WTC11 (cell line): ENCODE data around the gene ANTKMT. TPM values are rescaled to one million over a fixed set of nuclear protein-coding genes. Genes with fewer than 3 reads are reported as not detected.

Experiments used
- ATAC-seq: fragments of 200-7000 bp; cut with Tn5 transposase; 2 replicates; pipeline ENCODE4 v1.10.0; 2021; ENCODE audit warnings: mild to moderate bottlenecking, moderate library complexity
- CTCF ChIA-PET: fragments of 300-600 bp; sonication (Branson Sonifier 250); formaldehyde crosslinking; loops from one replicate; lab custom pipeline; 2021; ENCODE audit warnings: antibody characterized with exemption; lab: Charles Lee
- POLR2A ChIA-PET: fragments of 350-600 bp; sonication (Branson Sonifier 250); formaldehyde crosslinking; loops from one replicate; lab custom pipeline; 2021; ENCODE audit warnings: antibody characterized with exemption; lab: Charles Lee
- DNase-seq: peaks from one replicate; pipeline ENCODE4 v3.0.0; 2021; ENCODE audit warnings: low spot score
- H3K27ac Mint-ChIP-seq: 2 replicates; pipeline ENCODE4 v1.8.0; 2021; ENCODE audit warnings: mixed read lengths
- H3K27me3 Mint-ChIP-seq: 2 replicates; pipeline ENCODE4 v1.8.0; 2021; ENCODE audit warnings: low read depth, mild to moderate bottlenecking, moderate library complexity, mixed read lengths
- H3K36me3 Mint-ChIP-seq: 2 replicates; pipeline ENCODE4 v1.8.0; 2021; ENCODE audit warnings: mixed read lengths
- H3K4me1 Mint-ChIP-seq: 2 replicates; pipeline ENCODE4 v1.8.0; 2022; ENCODE audit warnings: mixed read lengths
- H3K4me3 Mint-ChIP-seq: 2 replicates; pipeline ENCODE4 v1.8.0; 2021; ENCODE audit warnings: mild to moderate bottlenecking, moderate library complexity, mixed read lengths
- H3K9me3 Mint-ChIP-seq: 2 replicates; pipeline ENCODE4 v1.8.0; 2021; ENCODE audit warnings: mixed read lengths
- ARID4B ChIP-seq: sonication (generic); formaldehyde crosslinking; IDR thresholded peaks from 2 replicates; pipeline ENCODE4 v1.8.0; 2023; ENCODE audit warnings: missing genetic modification reagents, mild to moderate bottlenecking, borderline replicate concordance
- ATF1 ChIP-seq: sonication (generic); formaldehyde crosslinking; IDR thresholded peaks from 2 replicates; pipeline ENCODE4 v1.8.1; 2023; ENCODE audit warnings: mild to moderate bottlenecking, moderate library complexity, missing genetic modification reagents
- CREM ChIP-seq: sonication (generic); formaldehyde crosslinking; IDR thresholded peaks from 2 replicates; pipeline ENCODE4 v1.8.1; 2022; ENCODE audit warnings: mild to moderate bottlenecking, missing genetic modification reagents, moderate library complexity
- EMX1 ChIP-seq: fragments of 250-450 bp; sonication (Bioruptor Pico); IDR thresholded peaks from 2 replicates; pipeline ENCODE4 v1.8.0; 2021; ENCODE audit warnings: mild to moderate bottlenecking
- FOXP1 ChIP-seq: sonication (generic); formaldehyde crosslinking; IDR thresholded peaks from 2 replicates; pipeline ENCODE4 v1.8.0; 2022; ENCODE audit warnings: missing genetic modification reagents, mild to moderate bottlenecking, moderate library complexity, borderline replicate concordance
- IRF2 ChIP-seq: sonication (generic); formaldehyde crosslinking; IDR thresholded peaks from 2 replicates; pipeline ENCODE4 v1.8.0; 2022; ENCODE audit warnings: low read depth, missing genetic modification reagents, borderline replicate concordance
- MYBL2 ChIP-seq: sonication (generic); formaldehyde crosslinking; IDR thresholded peaks from 2 replicates; pipeline ENCODE4 v1.8.1; 2023; ENCODE audit warnings: mild to moderate bottlenecking, moderate library complexity, missing genetic modification reagents
- NFATC4 ChIP-seq: fragments of 250-450 bp; sonication (Bioruptor Pico); IDR thresholded peaks from 2 replicates; pipeline ENCODE4 v1.9.0; 2021; ENCODE audit warnings: mild to moderate bottlenecking
- NFE2L1 ChIP-seq: sonication (generic); formaldehyde crosslinking; IDR thresholded peaks from 2 replicates; pipeline ENCODE4 v1.8.1; 2023; ENCODE audit warnings: missing genetic modification reagents
- PREB ChIP-seq: sonication (generic); formaldehyde crosslinking; IDR thresholded peaks from 2 replicates; pipeline ENCODE4 v1.8.1; 2022; ENCODE audit warnings: mild to moderate bottlenecking, missing genetic modification reagents, moderate library complexity, borderline replicate concordance
- RORB ChIP-seq: fragments of 250-450 bp; sonication (Bioruptor Pico); IDR thresholded peaks from 2 replicates; pipeline ENCODE4 v1.9.0; 2021; ENCODE audit warnings: mild to moderate bottlenecking
- SMAD3 ChIP-seq: sonication (generic); formaldehyde crosslinking; IDR thresholded peaks from 2 replicates; pipeline ENCODE4 v1.8.0; 2022; ENCODE audit warnings: missing genetic modification reagents, mild to moderate bottlenecking, borderline replicate concordance
- SOX15 ChIP-seq: fragments of 250-450 bp; sonication (Bioruptor Pico); IDR thresholded peaks from 2 replicates; pipeline ENCODE4 v1.9.0; 2021; ENCODE audit warnings: mild to moderate bottlenecking
- USF1 ChIP-seq: sonication (generic); formaldehyde crosslinking; IDR thresholded peaks from 2 replicates; pipeline ENCODE4 v1.8.0; 2022; ENCODE audit warnings: mild to moderate bottlenecking, missing genetic modification reagents
- USF2 ChIP-seq: sonication (generic); formaldehyde crosslinking; IDR thresholded peaks from 2 replicates; pipeline ENCODE4 v1.8.1; 2023; ENCODE audit warnings: mild to moderate bottlenecking, missing genetic modification reagents, moderate library complexity
- ZNF138 ChIP-seq: sonication (generic); formaldehyde crosslinking; conservative IDR thresholded peaks from 2 replicates; pipeline ENCODE4 v1.8.1; 2022; ENCODE audit warnings: mild to moderate bottlenecking, moderate library complexity, missing genetic modification reagents
- ZNF232 ChIP-seq: sonication (generic); formaldehyde crosslinking; IDR thresholded peaks from 2 replicates; pipeline ENCODE4 v1.8.0; 2022; ENCODE audit warnings: mild to moderate bottlenecking, missing genetic modification reagents
- ZNF532 ChIP-seq: fragments of 250-450 bp; sonication (Bioruptor Pico); IDR thresholded peaks from 2 replicates; pipeline ENCODE4 v1.9.0; 2021; ENCODE audit warnings: mild to moderate bottlenecking, borderline replicate concordance
- total RNA-seq: library from RNA; stranded (reverse); gene quantifications from 3 replicates; pipeline ENCODE4 v1.2.3, GENCODE V29; 2021

Gene ANTKMT
- total RNA-seq, 1 experiment from 2014 or later, result 40.6 TPM

- peak; percentile 90 for TF ChIP-seq PREB
- TF ChIP-seq FOXP1 (CRISPR knock-in tag), result peak; percentile 97
- peak; percentile 92; the same call in 1 of the 2 replicates for TF ChIP-seq ATF1 (CRISPR knock-in tag)
- TF ChIP-seq ZNF138 (CRISPR knock-in tag), result peak; percentile 61; the same call in 1 of the 2 replicates
- no peak; the same call in 1 of the 2 replicates for TF ChIP-seq EMX1 (CRISPR knock-in tag)
- TF ChIP-seq NFE2L1, result peak; percentile 91; the same call in 1 of the 2 replicates
- TF ChIP-seq MYBL2 (CRISPR knock-in tag), result peak; percentile 73; the same call in 1 of the 2 replicates
- TF ChIP-seq CREM (CRISPR knock-in tag), result peak; percentile 87
- TF ChIP-seq NFATC4 (CRISPR knock-in tag), result 0 out of 2 replicates have a peak, but pooled peaks have one; percentile 61
- peak; percentile 96 for TF ChIP-seq SMAD3
- peak; percentile 97 for TF ChIP-seq ZNF232 (CRISPR knock-in tag)
- TF ChIP-seq USF1 (CRISPR knock-in tag), result peak; percentile 80; the same call in 1 of the 2 replicates
- TF ChIP-seq RORB (CRISPR knock-in tag), result no peak
- no peak for TF ChIP-seq ZNF532 (CRISPR knock-in tag)
- no peak for TF ChIP-seq SOX15 (CRISPR knock-in tag)
- peak; percentile 66 for TF ChIP-seq USF2
- TF ChIP-seq IRF2, result no peak
Measured at GRCh38 chr16:720990-721764, at the start of gene ANTKMT (continued).

GRCh38 chr16:671353-672131, 49.4 kb upstream of the ANTKMT start:
- ChIA-PET CTCF (interaction anchor here (0.7 to 1.4 kb wide), 2 partner anchors 11 to 23 kb away, joined by 3 to 4 read pairs; no protein-coding TSS in a partner anchor), POLR2A (no interaction called here)
- DNase-seq (no peak), ATAC-seq (no peak)
- H3K27ac Mint-ChIP-seq, result no peak overlapping the region
- no peaks in the 10 kb centered on the region for H3K9me3 Mint-ChIP-seq
- no peaks in the 10 kb centered on the region for H3K27me3 Mint-ChIP-seq
- peaks cover 7% of the 10 kb centered on the region for H3K4me1 Mint-ChIP-seq
- no peak overlapping the region for H3K4me3 Mint-ChIP-seq
- peaks cover 11% of the 10 kb centered on the region for H3K36me3 Mint-ChIP-seq
- no peak for TF ChIP-seq ZNF232 (CRISPR knock-in tag)
- TF ChIP-seq ARID4B (CRISPR knock-in tag), result no peak
- TF ChIP-seq ZNF532 (CRISPR knock-in tag), result no peak
